GM13977 (cell line): Measurements from ENCODE around the gene F5.

ENCODE experiments used
- DNase-seq: peaks from one replicate; pipeline ENCODE4 v3.0.0; 2012; ENCODE audit warnings: low spot score
- in situ Hi-C: fragments of 300-500 bp; cut with MboI; formaldehyde crosslinking; loops from one replicate; pipeline ENCODE4 v1.12.0; 2022; ENCODE audit warnings: low sequenced_read_pairs, low pct_unique_long_range_greater_than_20kb, mixed read lengths, inconsistent platforms; ENCODE audit not compliant: unreplicated experiment
- TF ChIP-seq, protein P1 (sequence below): IDR thresholded peaks from 2 replicates; pipeline ENCODE4 v1.5.1; 2012; ENCODE audit warnings: mild to moderate bottlenecking, control low read depth; ENCODE audit not compliant: insufficient read depth; ENCODE audit errors: extremely low read depth, missing control alignments

Gene F5

GRCh38 chr1:169527001-169527400 is 59.3 kb downstream of the F5 start:
- TF ChIP-seq, protein P1, sequence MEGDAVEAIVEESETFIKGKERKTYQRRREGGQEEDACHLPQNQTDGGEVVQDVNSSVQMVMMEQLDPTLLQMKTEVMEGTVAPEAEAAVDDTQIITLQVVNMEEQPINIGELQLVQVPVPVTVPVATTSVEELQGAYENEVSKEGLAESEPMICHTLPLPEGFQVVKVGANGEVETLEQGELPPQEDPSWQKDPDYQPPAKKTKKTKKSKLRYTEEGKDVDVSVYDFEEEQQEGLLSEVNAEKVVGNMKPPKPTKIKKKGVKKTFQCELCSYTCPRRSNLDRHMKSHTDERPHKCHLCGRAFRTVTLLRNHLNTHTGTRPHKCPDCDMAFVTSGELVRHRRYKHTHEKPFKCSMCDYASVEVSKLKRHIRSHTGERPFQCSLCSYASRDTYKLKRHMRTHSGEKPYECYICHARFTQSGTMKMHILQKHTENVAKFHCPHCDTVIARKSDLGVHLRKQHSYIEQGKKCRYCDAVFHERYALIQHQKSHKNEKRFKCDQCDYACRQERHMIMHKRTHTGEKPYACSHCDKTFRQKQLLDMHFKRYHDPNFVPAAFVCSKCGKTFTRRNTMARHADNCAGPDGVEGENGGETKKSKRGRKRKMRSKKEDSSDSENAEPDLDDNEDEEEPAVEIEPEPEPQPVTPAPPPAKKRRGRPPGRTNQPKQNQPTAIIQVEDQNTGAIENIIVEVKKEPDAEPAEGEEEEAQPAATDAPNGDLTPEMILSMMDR, result no peak
- DNase-seq, result no peak
- in situ Hi-C loops, result loop anchor here (25.0 kb wide), 1 partner anchor 915 kb away; no protein-coding TSS in a partner anchor

DNA sequence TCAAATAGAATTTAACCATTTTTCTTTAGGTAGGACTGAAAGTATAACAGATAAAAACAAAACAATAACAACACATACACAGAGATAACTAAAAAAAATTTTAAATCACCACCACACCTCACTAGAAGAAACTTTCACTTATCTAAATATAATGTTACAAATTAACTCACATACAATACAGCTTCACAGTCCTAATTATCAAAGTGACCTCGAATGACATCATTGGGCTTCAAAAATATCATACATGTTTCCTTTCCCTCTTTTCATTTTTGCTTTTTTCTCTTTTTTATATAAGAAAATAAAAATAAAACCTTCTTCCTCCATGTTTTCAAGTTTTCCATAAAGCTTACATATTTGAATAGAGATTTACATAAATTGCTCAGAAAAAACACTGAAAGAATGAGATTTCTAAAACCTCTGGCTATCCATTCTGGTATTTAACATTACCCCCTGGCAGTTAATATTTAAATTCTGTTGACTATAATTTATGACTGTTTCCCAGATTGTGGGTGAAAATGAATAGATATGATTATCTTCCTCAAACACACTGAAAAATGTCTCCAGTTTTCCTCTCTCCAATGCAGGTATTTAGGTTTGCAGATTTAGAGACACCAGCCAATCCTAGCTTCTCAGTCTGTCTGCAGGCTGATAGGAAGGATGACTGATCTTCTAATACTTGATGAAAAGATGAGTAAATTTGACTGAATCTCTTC is 60.0 kb downstream of the F5 start:
- no peak for DNase-seq
- in situ Hi-C loops, result loop anchor here (25.0 kb wide), 1 partner anchor 914 kb away; no protein-coding TSS in a partner anchor
- TF ChIP-seq, protein P1, result no peak

DNA sequence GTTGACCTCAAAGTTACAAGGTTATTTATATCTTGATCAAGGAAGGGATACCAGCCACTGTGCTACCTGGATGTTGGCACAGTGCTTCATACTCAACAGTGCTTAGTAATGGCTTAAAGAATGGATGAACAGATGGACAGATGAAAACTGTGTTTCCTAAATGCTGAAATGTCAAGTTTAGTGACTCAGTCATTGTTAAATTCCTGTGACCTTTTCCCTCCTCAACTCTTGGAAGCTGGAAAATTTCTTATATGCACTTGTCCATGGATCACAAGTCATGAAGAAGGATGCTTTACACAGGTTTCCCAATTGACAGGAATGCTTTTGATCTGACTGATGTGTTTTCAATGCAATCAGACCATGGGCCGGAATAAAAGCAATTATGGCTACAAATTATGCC is 60.9 kb downstream of the F5 start:
- in situ Hi-C loops, result loop anchor here (25.0 kb wide), 1 partner anchor 913 kb away; no protein-coding TSS in a partner anchor
- DNase-seq, result no peak
- TF ChIP-seq, protein P1, result no peak

DNA sequence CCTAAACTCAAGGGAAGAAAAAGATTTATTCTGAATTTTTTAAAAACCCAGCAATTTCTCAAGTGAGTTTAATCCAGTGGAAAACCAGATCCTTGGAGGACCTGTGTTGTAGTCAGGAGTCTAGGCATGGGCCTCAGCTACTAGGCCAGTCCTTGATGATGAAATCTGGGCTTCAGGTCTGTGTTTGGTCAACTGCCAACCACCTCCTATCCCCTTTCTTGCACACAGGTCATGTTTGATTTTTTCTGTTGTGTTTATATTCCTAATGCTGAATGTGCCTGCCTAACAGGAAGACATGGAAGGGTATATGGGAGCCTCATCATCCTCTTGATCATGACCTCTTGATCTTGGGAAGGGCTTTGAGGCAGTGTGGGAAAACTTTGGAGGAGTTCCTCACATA is 62.4 kb downstream of the F5 start:
- in situ Hi-C loops, result no loop called here
- no peak for DNase-seq
- TF ChIP-seq, protein P1, result no peak

DNA sequence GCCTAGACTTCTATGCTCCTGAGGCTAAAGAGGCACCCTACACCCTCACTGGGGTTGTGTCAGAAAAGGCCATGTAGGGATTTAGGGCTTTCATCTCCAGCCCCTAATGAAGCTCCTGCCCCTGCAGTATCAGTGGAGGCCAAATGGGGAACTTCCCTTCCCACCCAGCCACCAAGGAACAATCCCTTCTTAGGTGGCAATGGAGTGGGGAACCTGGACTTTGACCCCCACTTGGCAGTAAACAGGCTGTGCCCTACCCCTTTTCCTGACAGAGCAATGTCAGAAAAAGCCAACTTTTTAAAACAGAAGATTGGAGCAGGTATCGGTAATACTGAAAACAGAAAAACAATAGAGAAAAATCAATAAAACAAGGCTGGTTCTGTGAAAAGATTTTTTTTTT is 65.1 kb downstream of the F5 start:
- DNase-seq, result no peak
- TF ChIP-seq, protein P1, result no peak
- in situ Hi-C loops, result no loop called here

GRCh38 chr1:169517558-169518186 is 68.6 kb downstream of the F5 start:
- DNase-seq, result no peak
- in situ Hi-C loops, result no loop called here
- TF ChIP-seq, protein P1, result no peak
